ENCODE data around the gene UQCRH. TPM values are rescaled to one million over a fixed set of nuclear protein-coding genes. Genes with fewer than 3 reads are reported as not detected.

The UQCRH gene
- total and polyA plus RNA-seq, 2 of the 13 experiments (the other 11 are each of a cell fraction or from before 2014, with no cell fraction given), result 548 to 556 TPM

DNA sequence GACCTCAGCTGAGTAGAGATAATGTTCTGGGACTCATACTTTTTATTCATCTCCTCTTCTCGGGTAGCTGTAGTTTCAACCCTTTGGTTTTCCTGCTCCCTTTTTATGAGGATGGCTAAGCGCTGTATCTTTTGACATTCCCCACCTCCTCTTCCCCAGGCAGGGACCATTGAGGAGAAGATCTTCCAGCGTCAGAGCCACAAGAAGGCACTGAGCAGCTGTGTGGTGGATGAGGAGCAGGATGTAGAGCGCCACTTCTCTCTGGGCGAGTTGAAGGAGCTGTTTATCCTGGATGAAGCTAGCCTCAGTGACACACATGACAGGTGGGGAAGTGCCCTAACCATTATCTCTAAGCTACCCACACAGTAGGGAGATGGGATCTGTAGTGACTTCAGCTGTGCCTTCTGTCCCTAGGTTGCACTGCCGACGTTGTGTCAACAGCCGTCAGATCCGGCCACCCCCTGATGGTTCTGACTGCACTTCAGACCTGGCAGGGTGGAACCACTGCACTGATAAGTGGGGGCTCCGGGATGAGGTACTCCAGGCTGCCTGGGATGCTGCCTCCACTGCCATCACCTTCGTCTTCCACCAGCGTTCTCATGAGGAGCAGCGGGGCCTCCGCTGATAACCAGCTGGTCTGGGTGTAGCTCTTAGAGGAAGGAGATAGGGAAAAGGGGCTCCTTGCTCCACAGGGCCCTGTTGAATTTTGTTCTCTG is 25.7 kb upstream of the UQCRH start (continued):
- TF ChIP-seq, protein P1, sequence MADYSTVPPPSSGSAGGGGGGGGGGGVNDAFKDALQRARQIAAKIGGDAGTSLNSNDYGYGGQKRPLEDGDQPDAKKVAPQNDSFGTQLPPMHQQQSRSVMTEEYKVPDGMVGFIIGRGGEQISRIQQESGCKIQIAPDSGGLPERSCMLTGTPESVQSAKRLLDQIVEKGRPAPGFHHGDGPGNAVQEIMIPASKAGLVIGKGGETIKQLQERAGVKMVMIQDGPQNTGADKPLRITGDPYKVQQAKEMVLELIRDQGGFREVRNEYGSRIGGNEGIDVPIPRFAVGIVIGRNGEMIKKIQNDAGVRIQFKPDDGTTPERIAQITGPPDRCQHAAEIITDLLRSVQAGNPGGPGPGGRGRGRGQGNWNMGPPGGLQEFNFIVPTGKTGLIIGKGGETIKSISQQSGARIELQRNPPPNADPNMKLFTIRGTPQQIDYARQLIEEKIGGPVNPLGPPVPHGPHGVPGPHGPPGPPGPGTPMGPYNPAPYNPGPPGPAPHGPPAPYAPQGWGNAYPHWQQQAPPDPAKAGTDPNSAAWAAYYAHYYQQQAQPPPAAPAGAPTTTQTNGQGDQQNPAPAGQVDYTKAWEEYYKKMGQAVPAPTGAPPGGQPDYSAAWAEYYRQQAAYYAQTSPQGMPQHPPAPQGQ (CRISPR knock-in tag; IDR thresholded peaks at IDR 0.05; ENCODE audit: borderline replicate concordance), result no peak
- TF ChIP-seq GABPA (IDR thresholded peaks at IDR 0.05; ENCODE audit: low read depth, low read length) (no peak), GABPA (CRISPR knock-in tag; IDR thresholded peaks at IDR 0.05; ENCODE audit: low read depth) (no peak), ZSCAN20 (CRISPR knock-in tag; IDR thresholded peaks at IDR 0.05; ENCODE audit: borderline replicate concordance) (no peak), KLF13 (CRISPR knock-in tag; IDR thresholded peaks at IDR 0.05) (no peak)
- TF ChIP-seq, protein P2, sequence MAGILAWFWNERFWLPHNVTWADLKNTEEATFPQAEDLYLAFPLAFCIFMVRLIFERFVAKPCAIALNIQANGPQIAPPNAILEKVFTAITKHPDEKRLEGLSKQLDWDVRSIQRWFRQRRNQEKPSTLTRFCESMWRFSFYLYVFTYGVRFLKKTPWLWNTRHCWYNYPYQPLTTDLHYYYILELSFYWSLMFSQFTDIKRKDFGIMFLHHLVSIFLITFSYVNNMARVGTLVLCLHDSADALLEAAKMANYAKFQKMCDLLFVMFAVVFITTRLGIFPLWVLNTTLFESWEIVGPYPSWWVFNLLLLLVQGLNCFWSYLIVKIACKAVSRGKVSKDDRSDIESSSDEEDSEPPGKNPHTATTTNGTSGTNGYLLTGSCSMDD (CRISPR knock-in tag; IDR thresholded peaks at IDR 0.05), result no peak
- TF ChIP-seq, protein P3, sequence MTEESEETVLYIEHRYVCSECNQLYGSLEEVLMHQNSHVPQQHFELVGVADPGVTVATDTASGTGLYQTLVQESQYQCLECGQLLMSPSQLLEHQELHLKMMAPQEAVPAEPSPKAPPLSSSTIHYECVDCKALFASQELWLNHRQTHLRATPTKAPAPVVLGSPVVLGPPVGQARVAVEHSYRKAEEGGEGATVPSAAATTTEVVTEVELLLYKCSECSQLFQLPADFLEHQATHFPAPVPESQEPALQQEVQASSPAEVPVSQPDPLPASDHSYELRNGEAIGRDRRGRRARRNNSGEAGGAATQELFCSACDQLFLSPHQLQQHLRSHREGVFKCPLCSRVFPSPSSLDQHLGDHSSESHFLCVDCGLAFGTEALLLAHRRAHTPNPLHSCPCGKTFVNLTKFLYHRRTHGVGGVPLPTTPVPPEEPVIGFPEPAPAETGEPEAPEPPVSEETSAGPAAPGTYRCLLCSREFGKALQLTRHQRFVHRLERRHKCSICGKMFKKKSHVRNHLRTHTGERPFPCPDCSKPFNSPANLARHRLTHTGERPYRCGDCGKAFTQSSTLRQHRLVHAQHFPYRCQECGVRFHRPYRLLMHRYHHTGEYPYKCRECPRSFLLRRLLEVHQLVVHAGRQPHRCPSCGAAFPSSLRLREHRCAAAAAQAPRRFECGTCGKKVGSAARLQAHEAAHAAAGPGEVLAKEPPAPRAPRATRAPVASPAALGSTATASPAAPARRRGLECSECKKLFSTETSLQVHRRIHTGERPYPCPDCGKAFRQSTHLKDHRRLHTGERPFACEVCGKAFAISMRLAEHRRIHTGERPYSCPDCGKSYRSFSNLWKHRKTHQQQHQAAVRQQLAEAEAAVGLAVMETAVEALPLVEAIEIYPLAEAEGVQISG (CRISPR knock-in tag; IDR thresholded peaks at IDR 0.05), result no peak
- TF ChIP-seq, protein P4, sequence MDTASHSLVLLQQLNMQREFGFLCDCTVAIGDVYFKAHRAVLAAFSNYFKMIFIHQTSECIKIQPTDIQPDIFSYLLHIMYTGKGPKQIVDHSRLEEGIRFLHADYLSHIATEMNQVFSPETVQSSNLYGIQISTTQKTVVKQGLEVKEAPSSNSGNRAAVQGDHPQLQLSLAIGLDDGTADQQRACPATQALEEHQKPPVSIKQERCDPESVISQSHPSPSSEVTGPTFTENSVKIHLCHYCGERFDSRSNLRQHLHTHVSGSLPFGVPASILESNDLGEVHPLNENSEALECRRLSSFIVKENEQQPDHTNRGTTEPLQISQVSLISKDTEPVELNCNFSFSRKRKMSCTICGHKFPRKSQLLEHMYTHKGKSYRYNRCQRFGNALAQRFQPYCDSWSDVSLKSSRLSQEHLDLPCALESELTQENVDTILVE (CRISPR knock-in tag; IDR thresholded peaks at IDR 0.05), result no peak

Data from HepG2 (cell line).